Measurements from ENCODE around the gene PIK3CA.

The PIK3CA gene

DNA sequence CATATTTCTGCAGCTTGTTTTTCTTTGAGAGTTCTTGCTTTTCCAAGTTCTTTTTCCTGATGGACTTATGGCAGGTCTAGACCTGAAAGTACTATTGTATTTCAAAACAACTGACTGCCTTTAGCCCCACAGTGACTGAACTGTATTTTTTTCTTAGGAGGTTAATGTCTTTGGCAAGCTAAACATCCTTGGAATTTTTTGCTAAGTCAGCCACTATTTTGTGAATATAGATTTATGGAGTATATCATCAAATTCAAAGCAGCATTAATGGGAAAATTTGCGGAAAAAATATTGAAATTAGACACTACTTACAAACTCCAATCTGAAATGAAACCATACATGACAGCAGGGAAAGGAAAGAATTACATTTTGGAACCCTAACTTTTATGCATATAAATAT lies 8.6 kb downstream of the PIK3CA start:
- in situ Hi-C loops (cut with MboI; ENCODE audit: low sequenced_read_pairs) = no loop called here

DNA sequence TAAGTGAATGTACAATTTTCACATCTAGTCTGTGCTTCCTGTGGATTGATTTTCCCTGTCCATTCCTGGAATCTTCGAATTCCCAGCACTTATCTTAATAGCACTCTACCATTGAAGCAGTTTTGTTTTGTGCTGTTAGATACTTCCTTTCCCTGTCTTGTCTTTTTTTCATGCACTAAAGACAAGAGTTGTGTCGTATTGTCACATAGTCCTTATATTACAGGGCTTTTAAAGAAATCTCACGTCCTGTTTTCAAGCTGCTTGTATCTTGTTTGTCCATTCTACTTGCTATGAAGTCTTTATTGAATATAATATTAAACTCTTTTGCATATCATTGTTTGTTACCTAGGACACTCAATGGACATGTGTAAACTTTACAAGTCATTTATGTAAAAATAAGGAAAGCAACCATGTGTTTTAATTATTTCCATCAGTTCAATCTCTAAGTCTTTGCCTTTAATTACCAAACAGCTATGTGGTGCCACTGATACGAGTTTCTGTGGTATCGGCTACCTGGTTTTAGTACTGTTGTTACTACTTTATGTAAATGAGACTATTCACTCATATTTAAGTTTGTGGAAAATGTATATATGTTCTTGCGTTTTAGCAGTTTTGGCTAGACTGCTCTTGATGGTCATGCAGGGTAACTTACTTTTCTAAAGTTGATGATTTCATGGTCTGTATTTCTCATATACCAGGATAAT lies 10.3 kb downstream of the PIK3CA start:
- in situ Hi-C loops (cut with MboI; ENCODE audit: low sequenced_read_pairs) = no loop called here

GRCh38 chr3:179163503-179163902 lies 15.3 kb downstream of the PIK3CA start:
- in situ Hi-C loops (cut with MboI; ENCODE audit: low sequenced_read_pairs) = no loop called here

DNA sequence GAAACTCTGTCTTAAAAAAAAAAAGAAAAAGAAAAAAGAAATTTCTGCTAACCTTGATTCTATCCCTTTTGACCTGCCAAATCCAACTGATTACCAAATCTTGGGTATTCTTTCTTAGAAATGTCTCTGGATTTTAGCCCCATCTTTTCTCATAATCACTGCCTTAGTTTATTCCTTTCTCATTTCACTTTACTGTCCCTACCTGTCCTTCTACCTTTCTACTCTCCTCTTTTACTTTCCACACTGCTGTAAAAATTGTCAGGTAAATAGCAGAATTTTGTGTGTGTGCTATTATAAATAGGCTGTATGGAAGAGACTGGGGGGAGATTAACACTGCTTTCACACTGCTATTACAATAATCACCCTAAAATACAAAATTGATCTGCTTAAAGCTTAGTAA lies 16.7 kb downstream of the PIK3CA start:
- in situ Hi-C loops (cut with MboI; ENCODE audit: low sequenced_read_pairs) = no loop called here

DNA sequence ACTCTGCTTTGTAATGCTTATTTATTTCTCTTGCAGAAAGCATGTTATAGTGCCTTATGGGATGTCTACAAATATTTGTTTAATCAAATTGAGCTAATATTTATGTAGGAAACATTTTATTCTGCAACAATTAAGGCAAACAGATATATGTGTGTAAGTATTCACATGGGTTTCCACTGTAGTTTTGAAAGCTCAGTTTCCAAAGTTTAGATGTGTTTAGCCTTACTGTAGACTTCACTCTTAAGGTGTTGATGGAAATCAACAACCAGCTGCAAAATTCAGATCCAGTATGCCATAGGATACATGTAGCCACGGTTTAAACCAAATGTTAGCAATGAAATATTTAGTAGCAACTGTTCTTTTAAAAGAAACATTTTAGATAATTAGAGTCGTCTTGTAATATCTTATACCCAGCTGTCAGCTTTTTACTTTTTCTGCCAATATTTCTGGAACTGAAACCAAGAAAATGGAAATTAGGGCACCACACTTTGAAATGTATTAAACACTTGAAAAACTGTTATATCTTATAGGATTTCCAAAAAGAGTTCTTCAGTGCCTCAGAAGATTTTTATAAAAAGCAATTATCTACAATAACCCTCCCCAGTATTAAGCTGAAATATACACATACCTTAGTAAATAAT lies 18.5 kb downstream of the PIK3CA start:
- in situ Hi-C loops (cut with MboI; ENCODE audit: low sequenced_read_pairs) = no loop called here

DNA sequence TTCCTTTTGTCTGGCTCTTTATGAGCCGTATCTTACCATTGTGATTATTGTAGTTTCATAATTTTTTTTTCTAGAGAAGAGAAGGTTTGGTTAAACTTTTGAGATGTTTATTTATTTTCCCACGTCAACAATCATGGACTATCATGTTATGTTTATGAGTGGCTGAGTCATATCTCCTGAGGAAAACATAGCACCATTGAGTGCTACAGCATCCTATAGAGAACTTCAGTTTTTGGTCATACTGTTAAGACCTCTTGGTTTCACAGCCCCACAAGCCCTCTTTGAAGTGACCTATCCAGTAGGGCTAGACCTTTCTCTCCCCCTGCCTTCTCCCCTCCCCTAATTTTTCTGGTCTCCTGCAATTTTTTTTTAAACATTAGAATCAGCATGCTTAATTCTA lies 20.8 kb downstream of the PIK3CA start:
- in situ Hi-C loops (cut with MboI; ENCODE audit: low sequenced_read_pairs) = no loop called here

DNA sequence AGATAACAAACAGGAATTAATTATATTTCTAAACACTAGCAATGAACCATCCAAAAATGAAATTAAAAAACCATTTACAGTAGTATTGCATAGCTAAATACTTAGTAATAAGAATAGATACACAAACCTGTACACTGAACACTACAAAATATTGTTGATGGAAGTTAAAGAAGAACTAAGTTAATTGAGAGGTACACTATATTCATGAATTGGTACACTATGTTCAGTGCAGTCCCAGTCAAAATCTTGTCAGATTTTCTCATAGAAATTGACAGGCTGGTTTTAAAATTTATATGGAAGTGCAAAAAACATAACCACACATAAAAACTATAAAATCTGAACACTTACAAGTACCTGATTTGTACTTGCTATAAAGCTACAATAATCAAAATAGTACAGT lies 24.4 kb downstream of the PIK3CA start:
- in situ Hi-C loops (cut with MboI; ENCODE audit: low sequenced_read_pairs) = no loop called here

- in situ Hi-C loops (cut with MboI; ENCODE audit: low sequenced_read_pairs) = no loop called here
Observed at GRCh38 chr3:179174316-179174715, 26.2 kb downstream of the PIK3CA start.

GRCh38 chr3:179174898-179175297 lies 26.7 kb downstream of the PIK3CA start:
- in situ Hi-C loops (cut with MboI; ENCODE audit: low sequenced_read_pairs) = no loop called here

DNA sequence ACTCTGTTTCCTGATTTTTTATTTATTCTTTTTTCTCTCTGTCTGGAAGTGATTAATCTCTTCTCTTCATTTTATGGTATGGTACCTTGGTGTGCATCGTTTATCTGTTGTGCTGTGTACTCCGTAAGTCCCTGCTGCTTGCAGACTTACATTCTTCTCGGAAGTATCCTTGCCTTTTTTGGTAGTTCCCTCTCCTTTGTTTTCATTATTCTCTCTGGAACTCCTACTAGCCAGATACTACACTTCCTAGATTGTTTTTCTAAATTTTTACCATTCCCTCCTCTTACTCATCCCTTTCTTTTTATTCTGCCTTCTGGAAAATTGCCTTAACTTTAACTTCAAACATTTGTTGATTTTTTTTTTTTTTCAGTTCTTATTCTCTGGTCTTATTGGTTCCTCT lies 27.2 kb downstream of the PIK3CA start:
- in situ Hi-C loops (cut with MboI; ENCODE audit: low sequenced_read_pairs) = no loop called here

- in situ Hi-C loops (cut with MboI; ENCODE audit: low sequenced_read_pairs) = no loop called here
Observed at GRCh38 chr3:179177611-179178010, 29.5 kb downstream of the PIK3CA start.

- in situ Hi-C loops (cut with MboI; ENCODE audit: low sequenced_read_pairs) = no loop called here
Observed at GRCh38 chr3:179179256-179179655, 31.1 kb downstream of the PIK3CA start.

DNA sequence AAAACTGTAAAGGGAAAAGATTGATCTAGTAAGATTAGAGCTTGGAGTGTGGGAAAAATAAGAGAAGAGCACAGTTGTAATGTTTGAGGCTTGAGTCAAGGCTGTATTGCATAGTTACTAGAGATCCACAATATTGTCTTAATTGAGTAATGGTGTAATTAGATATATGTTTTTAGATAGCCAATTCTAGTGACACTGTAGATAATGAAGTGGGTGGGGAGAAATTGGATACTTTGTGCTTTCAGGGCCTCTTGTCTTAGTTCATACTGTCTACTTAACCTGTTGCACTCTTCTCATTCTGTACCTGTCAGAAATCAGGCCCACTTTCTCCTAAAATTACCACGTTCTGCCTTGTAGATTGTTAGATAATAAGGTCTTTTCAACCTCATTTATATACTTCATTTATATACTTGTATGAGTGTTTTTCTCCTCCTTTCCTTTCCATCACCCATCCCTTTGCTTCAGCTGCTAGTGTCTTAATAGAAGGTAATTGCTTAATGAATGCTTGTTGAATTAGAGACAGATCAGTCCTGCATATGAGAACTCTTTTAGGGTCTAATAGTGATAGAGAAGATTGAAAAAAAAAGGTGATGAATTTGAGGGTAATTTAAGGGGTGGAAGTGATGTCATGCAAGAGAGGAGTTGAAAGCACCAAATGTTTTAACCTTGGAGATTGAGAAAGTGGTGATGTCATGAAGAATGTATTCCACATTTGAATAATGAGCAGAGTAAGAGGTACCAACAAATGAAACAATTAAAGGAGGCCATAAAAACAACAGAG lies 32.0 kb downstream of the PIK3CA start:
- in situ Hi-C loops (cut with MboI; ENCODE audit: low sequenced_read_pairs) = no loop called here

DNA sequence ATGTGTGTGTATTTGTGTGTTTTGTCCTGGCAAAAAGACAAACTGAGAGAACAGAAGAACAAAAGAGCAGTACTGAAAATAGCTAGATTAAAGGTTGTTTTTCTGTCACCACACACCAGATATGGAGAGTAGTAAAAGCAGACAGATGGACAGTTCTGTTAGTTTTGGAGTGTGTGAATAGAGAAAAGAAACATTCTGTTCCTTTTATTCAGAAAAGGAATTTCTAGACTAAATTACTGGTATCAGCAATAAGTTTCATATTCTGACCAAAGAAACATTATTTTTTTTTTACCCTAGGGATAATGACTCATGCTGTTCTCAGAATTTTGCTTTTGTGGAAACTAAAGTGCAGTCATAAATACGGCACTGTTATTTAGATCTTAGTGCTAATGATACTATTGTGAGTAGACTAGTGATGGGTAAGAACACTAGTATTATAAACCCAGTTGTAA lies 32.9 kb downstream of the PIK3CA start:
- in situ Hi-C loops (cut with MboI; ENCODE audit: low sequenced_read_pairs) = no loop called here

DNA sequence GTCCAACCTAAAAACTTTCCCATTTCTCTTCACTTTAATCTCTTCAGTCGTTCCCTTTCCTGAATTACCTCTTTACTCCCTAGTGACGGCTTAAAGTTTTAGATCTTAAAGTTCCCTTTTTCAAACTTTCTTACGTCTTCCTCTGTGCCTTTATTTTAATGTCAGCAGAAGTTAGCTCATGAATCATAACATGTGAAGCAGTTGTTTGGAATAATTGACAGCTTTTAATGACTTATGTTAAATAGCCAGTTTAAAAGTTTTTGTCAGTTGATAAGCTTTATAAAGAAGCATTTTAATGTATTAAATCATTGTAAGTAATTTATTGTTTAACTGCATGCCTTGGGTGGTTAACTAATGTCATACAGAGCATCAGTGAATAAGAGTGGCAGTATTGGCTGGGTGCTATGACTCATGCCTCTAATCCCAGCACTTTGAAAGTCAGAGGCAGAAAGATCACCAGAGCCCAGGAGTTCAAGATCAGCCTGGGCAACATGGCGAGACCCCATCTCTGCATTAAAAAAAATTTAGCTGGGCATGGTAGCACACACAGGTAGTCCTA lies 33.9 kb downstream of the PIK3CA start:
- in situ Hi-C loops (cut with MboI; ENCODE audit: low sequenced_read_pairs) = no loop called here

DNA sequence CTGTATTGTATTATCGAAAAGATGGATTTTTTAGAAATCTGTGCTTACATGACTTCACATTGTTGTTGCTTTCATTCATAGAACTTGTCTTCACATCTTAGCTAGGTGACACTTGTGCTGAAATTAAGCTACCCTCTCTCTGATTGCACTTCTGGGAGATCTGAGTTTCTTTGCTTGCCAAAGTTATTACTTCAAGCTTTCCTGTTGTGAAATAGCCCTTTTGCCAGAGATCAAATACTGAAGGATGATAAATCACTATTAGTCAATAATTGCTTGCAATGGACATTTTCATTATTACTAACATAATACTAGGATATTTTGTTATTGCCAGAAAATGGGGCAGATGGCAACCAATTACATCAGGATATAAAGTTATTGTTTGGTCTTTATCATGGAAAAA lies 34.7 kb downstream of the PIK3CA start:
- in situ Hi-C loops (cut with MboI; ENCODE audit: low sequenced_read_pairs) = no loop called here

- in situ Hi-C loops (cut with MboI; ENCODE audit: low sequenced_read_pairs) = no loop called here
Observed at GRCh38 chr3:179184826-179185225, 36.7 kb downstream of the PIK3CA start.

DNA sequence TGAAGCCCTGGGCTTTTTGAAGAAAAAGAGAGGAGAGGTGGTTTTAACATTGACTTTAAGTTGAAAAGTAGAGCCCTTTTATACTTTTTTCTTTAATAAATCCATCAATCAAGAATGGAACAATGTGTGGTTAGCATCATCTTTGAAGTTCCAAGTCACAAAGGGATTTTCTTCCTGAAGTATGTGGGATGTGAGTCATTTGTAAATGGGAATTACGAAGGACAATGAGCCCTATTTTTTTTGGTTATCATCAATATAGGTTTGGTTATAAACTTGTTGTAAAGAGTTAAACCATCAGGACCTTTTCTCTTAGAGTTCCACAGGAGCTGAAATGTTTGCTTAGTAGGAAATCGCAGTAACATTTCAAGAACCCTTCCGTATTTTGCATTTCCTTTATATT lies 38.3 kb downstream of the PIK3CA start:
- in situ Hi-C loops (cut with MboI; ENCODE audit: low sequenced_read_pairs) = no loop called here

DNA sequence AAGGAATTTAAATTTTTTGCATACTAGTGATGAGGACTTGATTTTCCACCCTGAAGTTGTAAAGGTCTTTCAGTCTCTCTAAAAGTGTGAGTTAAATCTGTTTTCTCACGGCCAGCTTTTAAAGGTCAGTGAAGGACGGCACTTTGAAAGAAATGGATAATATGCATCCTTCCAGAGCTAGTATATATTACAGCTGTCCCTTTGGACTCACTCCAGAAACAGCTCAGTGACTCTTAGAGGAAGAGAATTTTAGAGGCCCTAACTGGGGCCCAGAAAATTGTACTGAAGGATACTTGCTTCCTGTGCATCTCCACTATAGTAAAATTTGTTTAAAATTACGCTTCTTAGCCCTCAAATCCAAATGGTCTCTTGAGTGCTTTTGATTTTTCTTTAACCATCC lies 41.6 kb downstream of the PIK3CA start:
- in situ Hi-C loops (cut with MboI; ENCODE audit: low sequenced_read_pairs) = no loop called here

GRCh38 chr3:179190581-179190980 lies 42.4 kb downstream of the PIK3CA start:
- in situ Hi-C loops (cut with MboI; ENCODE audit: low sequenced_read_pairs) = no loop called here

DNA sequence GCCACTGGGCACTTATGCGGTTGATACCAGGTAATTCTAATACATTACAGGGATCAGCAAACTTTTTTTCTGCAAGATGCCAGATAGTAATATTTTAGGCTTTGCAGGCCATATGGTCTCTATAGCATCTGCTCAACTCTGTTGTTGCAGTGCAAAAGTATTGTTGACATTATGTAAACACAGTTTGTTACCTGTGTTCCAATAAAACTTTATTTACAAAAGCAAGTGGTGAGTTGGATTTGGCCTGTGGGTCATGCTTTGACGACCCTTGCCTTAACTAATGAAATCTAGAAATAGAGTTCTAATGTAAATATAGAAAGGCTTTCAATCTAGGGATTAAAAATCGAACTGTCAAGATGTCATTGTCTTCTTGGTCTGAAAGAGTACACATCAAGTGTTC lies 44.4 kb downstream of the PIK3CA start:
- in situ Hi-C loops (cut with MboI; ENCODE audit: low sequenced_read_pairs) = no loop called here

GRCh38 chr3:179194931-179195330 lies 46.8 kb downstream of the PIK3CA start:
- in situ Hi-C loops (cut with MboI; ENCODE audit: low sequenced_read_pairs) = no loop called here

Data from HL-60/S4 treated with phorbol 12-myristate 13-acetate at 8.2 ng/mL for 4 days and 3 days (cell line).